ENCODE data around the gene KCNQ1.

Gene KCNQ1

GRCh38 chr11:2586087-2586792 is 141.4 kb downstream of the KCNQ1 start:
- no peak for DNase-seq

GRCh38 chr11:2586793-2587131 is 142.0 kb downstream of the KCNQ1 start:
- no peak for DNase-seq

GRCh38 chr11:2587132-2587930 is 142.5 kb downstream of the KCNQ1 start:
- no peak for DNase-seq

GRCh38 chr11:2587976-2588748 is 143.4 kb downstream of the KCNQ1 start:
- DNase-seq: no peak

GRCh38 chr11:2588809-2589537 is 144.2 kb downstream of the KCNQ1 start:
- DNase-seq: no peak

GRCh38 chr11:2589538-2589934 is 144.7 kb downstream of the KCNQ1 start:
- DNase-seq: no peak

GRCh38 chr11:2590131-2590964 is 145.5 kb downstream of the KCNQ1 start:
- DNase-seq: no peak

- DNase-seq: no peak
These were observed 146.4 kb downstream of the KCNQ1 start for GRCh38 chr11:2590965-2591754.

- no peak for DNase-seq
These were observed 147.0 kb downstream of the KCNQ1 start for GRCh38 chr11:2591805-2592204.

GRCh38 chr11:2592559-2593392 is 148.0 kb downstream of the KCNQ1 start:
- no peak for DNase-seq

GRCh38 chr11:2593393-2593950 is 148.7 kb downstream of the KCNQ1 start:
- DNase-seq: no peak

- no peak for DNase-seq
These were observed 149.5 kb downstream of the KCNQ1 start for GRCh38 chr11:2594267-2594666.

GRCh38 chr11:2595204-2595603 is 150.4 kb downstream of the KCNQ1 start:
- DNase-seq: no peak

GRCh38 chr11:2599561-2600189 is 154.9 kb downstream of the KCNQ1 start:
- DNase-seq: no peak

GRCh38 chr11:2609345-2609744 is 164.5 kb downstream of the KCNQ1 start:
- no peak for DNase-seq

GRCh38 chr11:2612884-2613571 is 168.2 kb downstream of the KCNQ1 start:
- DNase-seq: no peak

GRCh38 chr11:2621894-2622293 is 177.1 kb downstream of the KCNQ1 start:
- DNase-seq: no peak

- no peak for DNase-seq
These were observed 180.4 kb downstream of the KCNQ1 start for GRCh38 chr11:2625183-2625582.

GRCh38 chr11:2630679-2631078 is 185.9 kb downstream of the KCNQ1 start:
- no peak for DNase-seq
